Neural cell (in vitro differentiated cells): Measurements from ENCODE around the gene CCDC7. TPM values are rescaled to one million over a fixed set of nuclear protein-coding genes. Genes with fewer than 3 reads are reported as not detected.

Experiments
- H2AFZ ChIP-seq: fragments of 200-600, 300-800 bp; sonication (generic), shearing (Covaris generic); 2 replicates; pipeline ENCODE4 v1.6.0; 2014; ENCODE audit warnings: low read depth, mild to moderate bottlenecking, antibody characterized with exemption, low read length, moderate library complexity
- H3F3A ChIP-seq: fragments of 200-600 bp; shearing (Covaris generic); 2 replicates; pipeline ENCODE4 v1.6.1; 2016; ENCODE audit warnings: mild to moderate bottlenecking, moderate library complexity, mixed read lengths, antibody characterized with exemption, low read length; ENCODE audit not compliant: insufficient read depth, poor library complexity, severe bottlenecking
- H3K27ac ChIP-seq: fragments of 200-600, 300-800 bp; sonication (generic), shearing (Covaris generic); 2 replicates; pipeline ENCODE4 v1.5.1; 2014; ENCODE audit warnings: mild to moderate bottlenecking, low read length, moderate library complexity
- H3K27me3 ChIP-seq: fragments of 300-800, 200-600 bp; sonication (generic), shearing (Covaris generic); 2 replicates; pipeline ENCODE4 v1.6.0; 2014; ENCODE audit warnings: mild to moderate bottlenecking, low read depth, low read length, moderate library complexity; ENCODE audit not compliant: insufficient read depth
- H3K36me3 ChIP-seq: fragments of 300-800, 200-600 bp; sonication (generic), shearing (Covaris generic); 2 replicates; pipeline ENCODE4 v1.5.1; 2014; ENCODE audit warnings: mild to moderate bottlenecking, antibody characterized with exemption, low read length, moderate library complexity; ENCODE audit not compliant: insufficient read depth
- H3K4me2 ChIP-seq: fragments of 300-800, 200-600 bp; sonication (generic), shearing (Covaris generic); 2 replicates; pipeline ENCODE4 v1.6.0; 2014; ENCODE audit warnings: mild to moderate bottlenecking, low read length
- H3K4me3 ChIP-seq: fragments of 300-800, 200-600 bp; sonication (generic), shearing (Covaris generic); 2 replicates; pipeline ENCODE4 v1.5.1; 2014; ENCODE audit warnings: mild to moderate bottlenecking, low read length, moderate library complexity
- H3K79me2 ChIP-seq: fragments of 200-600 bp; shearing (Covaris generic); replicated peaks from 2 replicates; pipeline ENCODE4 v1.6.0; 2014; ENCODE audit warnings: mild to moderate bottlenecking, low read length, moderate library complexity; ENCODE audit not compliant: insufficient read depth
- H3K9ac ChIP-seq: fragments of 300-800, 200-600 bp; sonication (generic), shearing (Covaris generic); 2 replicates; pipeline ENCODE4 v1.6.1; 2016; ENCODE audit warnings: mild to moderate bottlenecking, low read length, mixed read lengths
- H3K9me2 ChIP-seq: fragments of 200-600 bp; shearing (Covaris generic); 2 replicates; pipeline ENCODE4 v1.6.1; 2016; ENCODE audit warnings: mild to moderate bottlenecking, low read length, mixed read lengths; ENCODE audit not compliant: insufficient read depth
- H3K9me3 ChIP-seq: fragments of 200-600, 300-800 bp; sonication (generic), shearing (Covaris generic); 2 replicates; pipeline ENCODE4 v1.6.1; 2016; ENCODE audit warnings: mild to moderate bottlenecking, mixed run types, low read length, moderate library complexity, mixed read lengths
- H4K20me1 ChIP-seq: fragments of 200-600 bp; shearing (Covaris generic); 2 replicates; pipeline ENCODE4 v1.6.1; 2016; ENCODE audit warnings: mild to moderate bottlenecking, mixed run types; ENCODE audit not compliant: insufficient read depth
- EP300 ChIP-seq: fragments of 450-650 bp; conservative IDR thresholded peaks from 2 replicates; pipeline ENCODE4 v1.6.1; 2014; ENCODE audit warnings: antibody characterized with exemption, mild to moderate bottlenecking, moderate library complexity; ENCODE audit not compliant: poor library complexity, severe bottlenecking
- EZH2 ChIP-seq: fragments of 200-600, 300-800 bp; shearing (Covaris generic), sonication (generic); IDR thresholded peaks from 2 replicates; pipeline ENCODE4 v1.6.1; 2014; ENCODE audit warnings: antibody characterized with exemption, low read length, borderline replicate concordance, mild to moderate bottlenecking; ENCODE audit not compliant: insufficient read depth, poor library complexity, severe bottlenecking
- MXI1 ChIP-seq: fragments of 450-650 bp; conservative IDR thresholded peaks from 2 replicates; pipeline ENCODE4 v1.6.1; 2014; ENCODE audit warnings: antibody characterized with exemption, mild to moderate bottlenecking; ENCODE audit not compliant: poor library complexity, severe bottlenecking
- POLR2AphosphoS5 ChIP-seq: IDR thresholded peaks from 2 replicates; pipeline ENCODE4 v1.6.1; 2012
- RAD21 ChIP-seq: fragments of 450-650 bp; conservative IDR thresholded peaks from 2 replicates; pipeline ENCODE4 v1.6.1; 2014; ENCODE audit warnings: antibody characterized with exemption, mild to moderate bottlenecking, moderate library complexity
- SMC3 ChIP-seq: fragments of 450-650 bp; conservative IDR thresholded peaks from 2 replicates; pipeline ENCODE4 v1.6.1; 2014; ENCODE audit warnings: antibody characterized with exemption, mild to moderate bottlenecking, moderate library complexity; ENCODE audit not compliant: poor library complexity
- TAF1 ChIP-seq: IDR thresholded peaks from 2 replicates; pipeline ENCODE4 v1.6.1; 2012; ENCODE audit warnings: low read depth
- polyA plus RNA-seq: library from polyadenylated mRNA; depleted of rRNA; stranded (reverse); fragments of >200 nt; gene quantifications from 2 replicates; pipeline ENCODE4 v1.2.3, GENCODE V29; 2014
- TF ChIP-seq, protein P1 (sequence below): fragments of 450-650 bp; IDR thresholded peaks from 2 replicates; pipeline ENCODE4 v1.5.1; 2014; ENCODE audit warnings: antibody characterized with exemption, mild to moderate bottlenecking, moderate library complexity; ENCODE audit not compliant: poor library complexity, severe bottlenecking
- TF ChIP-seq, protein P2 (sequence below): IDR thresholded peaks from 2 replicates; pipeline ENCODE4 v1.6.1; 2012; ENCODE audit warnings: borderline replicate concordance

Gene CCDC7
- polyA plus RNA-seq, 1 donor from 2014 or later: 5.1 TPM

DNA sequence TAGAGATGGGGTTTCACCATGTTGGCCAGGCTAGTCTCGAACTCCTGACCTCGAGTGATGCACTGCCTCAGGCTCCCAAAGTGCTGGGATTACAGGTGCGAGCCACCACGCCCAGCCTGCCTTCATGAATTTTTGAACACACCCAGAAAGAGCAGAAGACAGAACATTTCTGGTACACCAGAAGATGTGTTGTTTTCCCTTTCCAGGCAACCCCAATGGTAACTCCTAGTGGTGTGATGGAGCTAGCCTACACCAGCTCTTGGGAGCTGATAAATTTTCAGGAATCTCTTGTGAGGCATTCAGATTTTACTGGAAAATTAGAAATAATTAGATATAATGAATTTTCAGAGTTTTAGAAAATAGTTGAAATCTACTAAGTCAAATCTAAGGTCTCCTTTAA is 904 bp upstream of the CCDC7 start:
- no peaks in the 10 kb centered on the region for H3K27me3 ChIP-seq
- H3K36me3 ChIP-seq: no peaks in the 10 kb centered on the region
- no peaks in the 10 kb centered on the region for H3K79me2 ChIP-seq
- no peak overlapping the region for H3K9ac ChIP-seq
- H3F3A ChIP-seq: no peaks in the 10 kb centered on the region
- H3K27ac ChIP-seq: peak overlapping the region; percentile 92
- H3K4me3 ChIP-seq: peak overlapping the region; percentile 89
- H2AFZ ChIP-seq: no peak overlapping the region
- H3K9me3 ChIP-seq: no peaks in the 10 kb centered on the region
- H4K20me1 ChIP-seq: no peaks in the 10 kb centered on the region
- H3K9me2 ChIP-seq: no peaks in the 10 kb centered on the region
- TF ChIP-seq POLR2AphosphoS5 (no peak), MXI1 (no peak), TAF1 (no peak), SMC3 (no peak), RAD21 (no peak), EP300 (no peak), EZH2 (no peak)
- TF ChIP-seq, protein P1, sequence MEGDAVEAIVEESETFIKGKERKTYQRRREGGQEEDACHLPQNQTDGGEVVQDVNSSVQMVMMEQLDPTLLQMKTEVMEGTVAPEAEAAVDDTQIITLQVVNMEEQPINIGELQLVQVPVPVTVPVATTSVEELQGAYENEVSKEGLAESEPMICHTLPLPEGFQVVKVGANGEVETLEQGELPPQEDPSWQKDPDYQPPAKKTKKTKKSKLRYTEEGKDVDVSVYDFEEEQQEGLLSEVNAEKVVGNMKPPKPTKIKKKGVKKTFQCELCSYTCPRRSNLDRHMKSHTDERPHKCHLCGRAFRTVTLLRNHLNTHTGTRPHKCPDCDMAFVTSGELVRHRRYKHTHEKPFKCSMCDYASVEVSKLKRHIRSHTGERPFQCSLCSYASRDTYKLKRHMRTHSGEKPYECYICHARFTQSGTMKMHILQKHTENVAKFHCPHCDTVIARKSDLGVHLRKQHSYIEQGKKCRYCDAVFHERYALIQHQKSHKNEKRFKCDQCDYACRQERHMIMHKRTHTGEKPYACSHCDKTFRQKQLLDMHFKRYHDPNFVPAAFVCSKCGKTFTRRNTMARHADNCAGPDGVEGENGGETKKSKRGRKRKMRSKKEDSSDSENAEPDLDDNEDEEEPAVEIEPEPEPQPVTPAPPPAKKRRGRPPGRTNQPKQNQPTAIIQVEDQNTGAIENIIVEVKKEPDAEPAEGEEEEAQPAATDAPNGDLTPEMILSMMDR: no peak
- TF ChIP-seq, protein P2, sequence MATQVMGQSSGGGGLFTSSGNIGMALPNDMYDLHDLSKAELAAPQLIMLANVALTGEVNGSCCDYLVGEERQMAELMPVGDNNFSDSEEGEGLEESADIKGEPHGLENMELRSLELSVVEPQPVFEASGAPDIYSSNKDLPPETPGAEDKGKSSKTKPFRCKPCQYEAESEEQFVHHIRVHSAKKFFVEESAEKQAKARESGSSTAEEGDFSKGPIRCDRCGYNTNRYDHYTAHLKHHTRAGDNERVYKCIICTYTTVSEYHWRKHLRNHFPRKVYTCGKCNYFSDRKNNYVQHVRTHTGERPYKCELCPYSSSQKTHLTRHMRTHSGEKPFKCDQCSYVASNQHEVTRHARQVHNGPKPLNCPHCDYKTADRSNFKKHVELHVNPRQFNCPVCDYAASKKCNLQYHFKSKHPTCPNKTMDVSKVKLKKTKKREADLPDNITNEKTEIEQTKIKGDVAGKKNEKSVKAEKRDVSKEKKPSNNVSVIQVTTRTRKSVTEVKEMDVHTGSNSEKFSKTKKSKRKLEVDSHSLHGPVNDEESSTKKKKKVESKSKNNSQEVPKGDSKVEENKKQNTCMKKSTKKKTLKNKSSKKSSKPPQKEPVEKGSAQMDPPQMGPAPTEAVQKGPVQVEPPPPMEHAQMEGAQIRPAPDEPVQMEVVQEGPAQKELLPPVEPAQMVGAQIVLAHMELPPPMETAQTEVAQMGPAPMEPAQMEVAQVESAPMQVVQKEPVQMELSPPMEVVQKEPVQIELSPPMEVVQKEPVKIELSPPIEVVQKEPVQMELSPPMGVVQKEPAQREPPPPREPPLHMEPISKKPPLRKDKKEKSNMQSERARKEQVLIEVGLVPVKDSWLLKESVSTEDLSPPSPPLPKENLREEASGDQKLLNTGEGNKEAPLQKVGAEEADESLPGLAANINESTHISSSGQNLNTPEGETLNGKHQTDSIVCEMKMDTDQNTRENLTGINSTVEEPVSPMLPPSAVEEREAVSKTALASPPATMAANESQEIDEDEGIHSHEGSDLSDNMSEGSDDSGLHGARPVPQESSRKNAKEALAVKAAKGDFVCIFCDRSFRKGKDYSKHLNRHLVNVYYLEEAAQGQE: no peak
- H3K4me2 ChIP-seq: peak overlapping the region; percentile 91

DNA sequence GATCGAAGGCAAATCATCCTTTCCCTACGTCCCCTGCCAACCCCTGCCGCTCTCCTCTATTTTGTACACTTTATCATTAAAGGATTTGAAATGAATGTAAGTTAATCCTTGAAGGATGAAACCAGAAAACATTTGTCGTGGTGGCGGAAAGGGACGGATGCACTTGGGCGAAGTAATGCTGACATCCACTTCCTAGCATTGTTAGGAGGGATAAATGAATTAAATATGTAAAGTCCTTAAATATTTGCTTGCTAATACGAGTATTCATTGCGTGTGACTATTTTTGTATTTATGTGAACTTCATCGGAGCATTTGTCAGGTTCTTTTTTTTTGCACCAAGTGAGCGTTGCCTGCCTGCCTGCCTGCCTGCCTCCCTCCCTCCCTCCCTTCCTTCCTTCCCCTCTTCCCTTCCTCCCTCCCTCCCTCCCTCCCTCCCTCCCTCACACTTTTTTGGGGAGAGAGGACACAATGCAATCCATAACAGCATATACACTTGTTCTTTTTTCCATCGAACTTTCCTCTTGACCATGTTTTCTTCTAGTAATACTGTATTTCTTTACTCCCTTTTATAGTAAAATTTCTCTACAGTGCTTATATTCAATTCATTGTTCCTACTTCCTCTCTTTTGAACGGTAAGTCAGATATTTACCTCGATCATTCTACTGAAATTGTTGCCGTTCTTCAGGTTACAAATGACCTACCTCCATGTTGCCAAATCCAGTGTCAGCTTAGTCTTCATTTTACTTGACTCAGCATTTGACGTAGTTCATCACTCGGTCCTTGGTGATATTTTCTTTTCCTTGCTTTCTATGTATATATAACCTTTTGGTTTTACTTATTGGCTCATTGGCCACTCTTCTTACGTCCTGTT is 831 bp downstream of the CCDC7 start:
- peak overlapping the region; percentile 89 for H3K4me3 ChIP-seq

More for the DNA sequence above, 831 bp downstream of the CCDC7 start:
- Histone ChIP-seq H3K9ac (peak overlapping the region; percentile 82), H3K27me3 (no peaks in the 10 kb centered on the region), H3K27ac (peak overlapping the region; percentile 92), H3K9me3 (no peaks in the 10 kb centered on the region), H3K9me2 (no peaks in the 10 kb centered on the region), H3K79me2 (no peaks in the 10 kb centered on the region), H2AFZ (peak overlapping the region; percentile 89), H3F3A (no peaks in the 10 kb centered on the region), H4K20me1 (no peaks in the 10 kb centered on the region), H3K36me3 (no peaks in the 10 kb centered on the region), H3K4me2 (peak overlapping the region; percentile 72)
- TF ChIP-seq, protein P1: no peak
- TF ChIP-seq RAD21 (no peak), POLR2AphosphoS5 (no peak), EZH2 (no peak), SMC3 (no peak), TAF1 (no peak), MXI1 (no peak), EP300 (no peak)
- TF ChIP-seq, protein P2: no peak
